NCI-H524 (cell line): Measurements from ENCODE around the gene TRPC4AP.

Experiments
- DNase-seq, 2 experiments: peaks; one replicate each; lab custom pipeline; 2025; lab: John Stamatoyannopoulos, UW

TRPC4AP gene

DNA sequence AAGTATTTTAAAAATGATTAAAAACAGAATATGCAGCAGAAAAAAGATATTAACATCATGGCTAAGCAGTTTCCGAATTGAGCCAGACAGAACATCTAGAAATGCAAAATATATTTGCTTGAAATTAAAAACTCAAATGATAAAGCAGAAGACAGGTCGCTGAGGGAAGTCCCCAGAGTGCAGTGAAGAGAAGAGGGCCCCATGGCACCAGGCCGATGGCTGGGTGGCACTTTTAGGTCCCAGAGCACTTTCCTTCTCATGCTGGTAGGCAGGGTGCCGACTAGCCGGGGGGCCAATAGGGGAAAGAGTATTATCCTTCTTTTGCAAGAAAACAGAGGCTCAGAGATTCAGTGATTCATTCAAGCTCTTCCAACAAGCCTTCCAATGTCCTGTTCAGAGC lies 78.1 kb downstream of the TRPC4AP start:
- no peak for DNase-seq

DNA sequence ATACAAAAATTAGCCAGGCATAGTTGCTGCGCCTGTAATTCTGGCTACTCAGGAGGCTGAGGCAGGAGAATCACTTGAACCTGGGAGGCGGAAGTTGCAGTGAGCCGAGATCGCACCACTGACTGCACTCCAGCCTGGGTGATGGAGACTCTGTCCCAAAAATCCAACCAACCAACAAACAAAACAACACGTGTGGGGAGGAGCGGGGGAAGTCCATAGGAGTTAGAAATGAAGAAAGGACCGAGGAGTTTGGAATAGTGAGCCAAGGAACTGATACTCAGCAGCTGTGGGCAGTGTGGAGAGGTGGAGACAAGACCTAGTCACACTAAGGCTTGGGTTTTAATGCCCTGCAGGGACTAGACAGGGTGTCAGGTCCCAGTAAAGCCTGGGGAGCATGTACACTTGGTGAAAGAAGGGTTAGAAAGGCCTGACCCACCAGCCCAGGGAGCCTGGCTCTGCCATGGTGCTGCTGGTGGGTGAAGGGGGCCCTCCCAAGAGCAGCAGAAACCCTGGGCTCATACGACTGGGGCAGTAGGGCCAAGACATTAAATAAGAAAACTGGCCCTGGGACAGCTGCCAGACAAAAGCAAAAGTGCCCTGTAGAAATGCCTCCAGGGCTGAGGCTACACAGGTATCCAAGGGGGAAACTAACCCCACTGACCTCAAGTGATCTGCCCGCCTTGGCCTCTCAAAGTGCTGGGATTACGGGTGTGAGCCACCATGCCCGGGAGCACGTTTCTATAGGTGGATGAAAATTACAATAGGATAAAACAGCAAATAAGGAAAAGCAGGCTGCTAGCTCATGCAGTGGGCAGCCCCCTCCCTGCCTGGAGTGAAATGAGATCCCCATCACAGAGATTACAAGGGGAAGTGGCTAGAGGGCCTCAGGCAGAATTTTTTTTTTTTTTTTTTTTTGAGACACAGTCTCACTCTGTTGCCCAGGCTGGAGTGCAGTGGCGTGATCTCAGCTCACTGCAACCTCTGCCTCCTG lies 78.9 kb downstream of the TRPC4AP start:
- no peak for DNase-seq

DNA sequence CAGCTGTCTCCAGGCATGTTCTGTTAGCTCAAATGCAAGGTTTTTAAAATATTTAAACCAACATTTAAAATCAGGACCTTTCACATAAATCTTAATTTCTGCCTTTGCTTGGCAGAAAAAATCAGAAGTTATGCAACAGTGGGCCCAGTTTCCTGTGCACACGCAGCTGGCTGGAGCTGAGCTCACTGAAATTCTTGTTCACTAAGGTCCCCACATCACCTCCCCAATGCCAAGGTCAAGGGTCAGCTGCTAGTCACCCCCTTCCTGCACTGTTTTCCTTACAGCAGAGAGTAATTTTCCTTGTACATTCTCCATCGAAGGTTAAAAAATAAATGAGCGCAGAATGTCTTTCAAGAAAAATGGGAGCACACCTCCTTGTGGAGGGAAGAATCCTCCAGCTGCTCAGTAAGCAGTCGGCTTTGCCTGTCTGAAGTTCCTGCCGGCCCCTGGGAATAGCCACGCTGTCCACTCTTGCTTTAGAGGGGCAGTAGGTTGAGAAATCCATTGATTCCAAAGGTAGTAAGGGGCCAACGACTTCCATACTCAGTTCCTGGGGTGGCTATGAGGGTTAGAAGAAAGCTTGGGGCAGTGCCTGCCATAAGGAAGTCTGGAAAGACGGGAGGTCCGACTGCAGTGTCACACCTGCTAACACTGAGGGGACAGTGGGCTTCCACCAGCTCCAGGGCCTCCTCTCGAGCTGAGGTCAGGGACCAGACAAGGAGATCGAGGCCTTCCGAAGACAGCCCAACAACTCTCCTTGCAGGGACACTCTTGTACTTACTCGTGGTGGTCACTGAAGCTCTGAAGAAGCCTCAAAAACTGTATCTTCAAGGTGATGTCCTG lies 80.2 kb downstream of the TRPC4AP start:
- DNase-seq = no peak

DNA sequence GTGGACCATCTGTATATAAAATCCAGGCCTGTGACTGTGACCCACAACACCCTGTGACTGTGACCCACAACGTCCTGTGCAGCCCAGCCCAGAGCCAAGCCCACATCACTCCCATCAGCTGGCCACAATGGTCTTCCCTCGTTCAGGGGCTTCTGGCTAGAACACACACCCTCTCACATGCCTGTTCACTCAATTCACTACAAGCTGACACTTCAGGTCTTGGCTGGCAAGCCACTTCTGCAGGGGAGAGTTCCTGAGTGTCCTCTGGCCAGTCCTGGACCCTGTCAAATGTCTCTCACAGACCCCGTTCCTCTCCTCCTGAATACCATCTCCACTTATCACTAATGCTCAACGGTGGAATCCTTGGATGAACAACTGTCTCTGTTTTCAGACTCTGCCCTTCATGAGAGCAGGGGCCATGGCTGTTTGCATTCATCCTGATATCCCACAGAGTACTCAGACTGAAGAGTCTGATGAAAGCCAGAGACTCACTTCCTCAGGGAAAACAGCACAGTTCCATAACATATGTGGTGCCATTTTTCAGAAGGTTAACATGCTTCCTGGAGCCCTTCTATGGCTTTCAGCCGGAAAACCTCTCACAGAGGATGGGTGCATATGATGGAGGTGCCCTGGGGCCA lies 80.9 kb downstream of the TRPC4AP start:
- no peak for DNase-seq

DNA sequence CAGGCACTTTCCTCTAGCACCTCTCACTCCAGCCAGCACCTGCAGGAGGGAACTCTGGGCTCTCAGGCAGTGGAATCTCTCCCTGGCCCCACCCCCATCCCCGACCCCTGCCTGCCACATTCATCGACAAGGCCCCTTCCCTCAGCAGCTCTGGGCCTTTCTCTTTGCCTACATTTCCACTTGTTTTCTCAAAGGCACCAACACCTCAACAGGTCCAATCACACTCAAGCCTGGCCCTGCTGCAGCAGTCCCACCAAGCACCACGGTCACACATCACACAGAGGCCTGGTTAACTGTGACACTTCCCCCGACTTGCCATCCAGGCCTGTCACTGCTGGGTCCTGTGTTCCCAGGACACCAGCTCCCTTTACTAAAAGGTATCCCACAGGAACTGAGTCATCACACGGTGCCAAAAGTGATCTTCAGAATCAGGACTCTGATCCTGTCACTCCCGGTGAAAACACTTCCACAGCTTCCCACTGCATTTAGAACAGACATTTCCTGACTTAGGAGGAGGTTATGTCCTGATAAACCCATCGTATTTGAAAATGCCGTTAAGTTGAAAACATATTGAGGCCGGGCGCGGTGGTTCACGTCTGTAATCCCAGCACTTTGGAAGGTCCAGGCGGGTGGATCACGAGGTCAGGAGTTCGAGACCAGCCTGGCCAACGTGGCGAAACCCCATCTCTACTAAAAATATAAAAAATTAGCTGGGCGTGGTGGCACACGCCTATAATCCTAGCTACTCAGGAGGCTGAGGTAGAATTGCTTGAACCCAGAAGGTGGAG lies 82.0 kb downstream of the TRPC4AP start:
- DNase-seq = no peak

DNA sequence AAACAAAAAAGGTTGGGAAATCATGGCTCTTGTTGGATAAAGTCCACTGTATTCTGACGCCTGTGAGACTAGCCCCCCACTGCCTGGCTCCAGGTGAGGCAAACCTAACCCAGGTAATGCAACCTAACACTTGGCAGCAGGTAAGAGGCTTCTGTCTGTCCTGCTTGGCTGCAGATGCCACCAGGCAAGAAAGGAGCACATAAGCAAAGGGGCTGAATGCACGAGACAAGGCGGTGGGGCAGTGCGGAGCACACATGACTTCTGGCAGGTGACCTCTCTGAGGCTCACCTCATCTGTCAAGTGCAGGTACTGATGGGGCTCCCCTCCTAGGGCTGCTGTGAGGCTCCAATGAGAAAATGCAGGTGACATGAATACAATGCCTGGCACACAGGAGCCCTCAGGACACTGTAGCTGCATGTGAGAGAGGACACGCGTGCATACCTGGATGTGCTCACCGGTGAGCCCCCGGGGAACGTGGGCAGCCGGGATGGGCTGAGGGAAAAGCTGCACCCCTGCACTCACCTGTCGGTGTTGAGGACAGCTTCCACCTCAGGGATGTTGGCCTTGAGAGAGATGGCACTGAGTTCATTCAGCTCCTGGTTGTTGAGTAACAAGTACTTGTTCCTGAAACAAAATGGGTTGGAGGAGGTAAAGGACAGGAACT lies 82.8 kb downstream of the TRPC4AP start:
- DNase-seq = no peak

DNA sequence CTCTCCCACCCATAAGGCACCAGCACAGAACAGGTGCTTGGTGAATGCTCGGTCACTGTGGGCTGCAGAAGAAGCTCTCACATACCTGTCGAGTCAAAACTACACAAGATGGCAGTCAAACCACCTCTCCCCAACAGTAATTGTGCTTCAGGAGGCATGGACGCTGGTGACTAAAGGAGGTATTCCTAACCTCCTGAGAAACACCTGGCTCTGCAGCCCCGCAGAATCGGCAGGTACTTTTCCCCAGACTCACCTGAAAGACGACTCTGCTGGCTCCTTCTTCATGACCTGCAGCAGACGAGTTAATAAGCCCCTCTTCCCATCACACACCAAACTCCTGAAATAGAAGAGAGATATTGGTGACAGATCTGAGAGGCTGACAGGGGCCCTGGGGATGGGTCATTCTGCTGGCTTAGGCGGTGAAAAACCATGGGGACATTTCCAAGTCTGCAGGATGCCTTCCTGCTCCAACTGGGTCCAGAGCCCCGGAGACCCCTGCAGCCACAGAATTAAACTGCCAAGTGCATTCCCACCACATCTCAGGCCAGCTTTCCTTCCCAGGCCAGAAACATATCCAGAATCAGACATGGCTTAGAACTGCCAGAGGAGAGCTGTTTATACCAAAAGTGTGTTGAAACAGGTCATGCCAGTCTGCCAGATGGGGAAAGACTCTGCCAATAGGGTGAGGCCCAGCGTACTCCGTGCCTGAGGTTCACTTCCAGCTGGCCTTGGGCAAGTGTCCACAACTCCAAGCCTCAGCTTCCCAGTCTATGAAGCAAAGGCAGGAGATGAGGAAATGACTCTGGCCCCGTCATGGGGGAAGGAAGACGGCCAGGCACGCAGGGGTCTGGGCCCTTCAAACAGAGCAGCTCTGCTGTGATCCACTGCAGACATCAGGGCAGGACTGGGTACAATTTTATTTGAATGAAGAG lies 83.9 kb downstream of the TRPC4AP start:
- no peak for DNase-seq

DNA sequence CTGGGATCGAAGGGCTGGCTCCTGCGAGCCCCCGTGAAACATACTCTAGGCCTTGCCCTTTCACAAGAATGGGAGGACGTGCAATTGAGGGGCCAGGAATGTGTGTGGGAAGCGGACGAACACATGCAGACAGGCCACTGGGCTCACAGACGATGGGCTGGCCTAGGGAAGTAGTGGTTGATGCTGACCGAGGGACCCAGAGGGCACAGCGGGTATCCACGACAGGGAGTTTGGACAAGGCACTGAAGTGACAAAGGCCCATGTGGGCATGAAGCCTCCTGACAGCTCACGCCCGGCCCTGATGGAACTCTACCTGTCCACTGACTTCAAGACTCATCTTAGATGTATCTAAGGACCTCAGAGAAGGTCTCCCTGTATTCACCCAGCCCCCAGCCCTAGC lies 84.7 kb downstream of the TRPC4AP start:
- no peak for DNase-seq

DNA sequence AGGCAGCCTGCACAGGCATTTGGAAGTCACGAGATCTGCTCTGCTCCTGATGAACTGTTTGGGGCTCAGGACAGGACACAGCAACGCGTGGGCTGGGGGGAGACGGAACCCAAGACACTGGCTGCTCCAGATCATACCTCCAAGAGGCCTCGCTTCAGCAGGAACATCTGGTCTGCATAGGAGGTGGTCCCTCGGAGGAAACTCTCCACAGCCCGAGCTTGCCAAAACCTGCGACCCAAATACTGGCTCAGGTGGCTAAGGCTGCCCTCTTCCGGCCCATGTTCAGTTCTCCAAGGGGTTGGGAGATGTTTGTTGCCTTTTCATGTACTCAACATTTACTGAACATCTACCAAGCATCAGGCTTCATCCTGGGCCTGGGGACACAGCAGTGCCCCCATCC lies 85.2 kb downstream of the TRPC4AP start:
- no peak for DNase-seq

DNA sequence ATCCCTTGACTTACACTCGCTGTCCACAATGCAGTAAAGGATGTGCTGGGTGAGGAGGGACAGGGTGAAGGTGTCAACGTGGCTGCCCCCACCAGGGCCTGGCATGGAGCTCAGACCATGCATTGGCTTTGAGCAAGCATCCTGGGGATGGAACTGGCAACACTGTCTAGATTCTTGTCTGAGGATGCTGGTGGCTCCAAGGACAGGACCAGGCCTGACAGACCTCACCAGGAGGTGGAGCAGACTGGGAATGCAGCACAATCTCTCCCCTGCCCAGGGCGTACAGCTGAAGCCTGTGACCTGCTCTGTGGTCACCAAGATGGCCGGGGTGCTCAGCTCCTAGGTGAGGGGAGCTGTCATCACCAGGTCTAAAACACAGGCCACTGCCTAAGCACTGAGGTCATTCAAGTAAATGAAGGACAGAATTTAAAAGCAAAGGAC lies 86.1 kb downstream of the TRPC4AP start:
- no peak for DNase-seq

DNA sequence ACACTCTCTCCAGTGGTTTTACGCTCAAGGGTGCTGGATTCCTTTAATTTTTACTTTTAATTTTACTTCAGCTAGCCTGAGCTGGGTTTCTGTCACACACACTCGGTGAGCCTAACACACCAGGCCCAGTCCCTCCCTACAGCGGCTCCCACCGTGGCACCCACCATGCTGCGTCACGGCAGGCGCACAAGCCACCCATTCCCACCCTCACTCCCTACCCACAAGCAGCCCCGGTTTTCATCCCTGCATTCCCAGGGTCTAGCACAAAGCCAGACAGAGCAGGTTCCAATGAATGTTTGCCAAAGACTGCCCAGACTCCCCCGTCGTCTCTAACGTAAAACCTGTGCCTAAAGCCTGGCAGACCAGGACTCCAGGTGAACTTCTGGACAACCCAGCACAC lies 86.6 kb downstream of the TRPC4AP start:
- no peak for DNase-seq

DNA sequence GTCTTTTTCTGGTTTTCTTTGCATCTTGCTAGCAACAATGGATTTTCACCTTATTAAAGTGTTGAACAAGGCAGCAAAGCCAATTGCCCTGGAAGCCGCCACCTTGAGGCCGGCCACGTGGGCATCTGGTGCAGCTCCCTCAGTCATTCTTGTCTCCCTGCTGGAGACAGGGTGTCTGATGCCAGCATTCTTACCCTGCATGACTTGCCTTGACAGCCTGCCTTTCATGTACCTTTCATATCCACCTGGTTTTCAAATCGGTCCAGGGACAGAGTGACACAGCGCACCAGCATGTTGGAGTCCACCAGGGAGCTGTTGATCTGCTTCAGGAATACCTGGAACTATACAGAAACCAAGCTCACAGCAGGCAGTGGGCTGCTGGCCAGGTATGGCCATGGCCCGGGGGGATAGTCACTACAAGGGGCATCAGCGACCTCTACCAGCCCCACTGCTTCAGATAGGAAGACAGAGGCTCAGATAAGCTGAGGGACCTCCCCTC lies 87.1 kb downstream of the TRPC4AP start:
- no peak for DNase-seq

DNA sequence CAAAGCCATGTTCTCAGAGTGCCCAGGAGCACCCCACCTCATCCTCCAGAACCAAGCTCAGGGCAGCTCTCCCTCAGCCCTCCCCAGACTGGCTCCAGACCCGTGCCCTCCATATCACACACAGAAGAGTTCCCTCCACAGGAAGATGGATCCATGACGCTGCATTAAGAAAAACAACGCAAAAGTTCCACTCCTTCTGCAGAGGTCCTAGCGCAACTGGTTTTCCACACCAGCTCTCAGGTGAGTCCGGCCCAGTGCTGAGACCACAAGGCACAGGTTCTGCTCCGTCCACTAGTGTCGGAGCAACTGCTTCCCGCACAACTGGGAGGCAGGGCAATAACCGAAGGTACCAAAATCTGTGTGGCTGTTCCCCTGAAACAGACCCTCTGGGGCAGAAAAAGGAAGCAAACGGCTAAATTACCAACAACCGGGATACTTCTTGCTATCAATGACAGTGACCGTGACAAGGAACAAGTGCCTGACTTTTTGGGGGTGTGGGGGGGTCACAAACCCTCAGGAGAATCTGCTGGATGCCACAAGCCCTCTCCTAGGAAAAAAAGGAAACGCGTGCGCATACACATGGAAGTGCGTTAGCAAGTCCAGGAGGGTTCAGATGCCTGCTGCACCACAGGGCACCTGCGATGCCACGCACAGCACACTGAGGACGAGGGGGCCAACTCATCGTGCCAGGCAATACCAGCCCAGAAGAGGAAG lies 87.7 kb downstream of the TRPC4AP start:
- no peak for DNase-seq

DNA sequence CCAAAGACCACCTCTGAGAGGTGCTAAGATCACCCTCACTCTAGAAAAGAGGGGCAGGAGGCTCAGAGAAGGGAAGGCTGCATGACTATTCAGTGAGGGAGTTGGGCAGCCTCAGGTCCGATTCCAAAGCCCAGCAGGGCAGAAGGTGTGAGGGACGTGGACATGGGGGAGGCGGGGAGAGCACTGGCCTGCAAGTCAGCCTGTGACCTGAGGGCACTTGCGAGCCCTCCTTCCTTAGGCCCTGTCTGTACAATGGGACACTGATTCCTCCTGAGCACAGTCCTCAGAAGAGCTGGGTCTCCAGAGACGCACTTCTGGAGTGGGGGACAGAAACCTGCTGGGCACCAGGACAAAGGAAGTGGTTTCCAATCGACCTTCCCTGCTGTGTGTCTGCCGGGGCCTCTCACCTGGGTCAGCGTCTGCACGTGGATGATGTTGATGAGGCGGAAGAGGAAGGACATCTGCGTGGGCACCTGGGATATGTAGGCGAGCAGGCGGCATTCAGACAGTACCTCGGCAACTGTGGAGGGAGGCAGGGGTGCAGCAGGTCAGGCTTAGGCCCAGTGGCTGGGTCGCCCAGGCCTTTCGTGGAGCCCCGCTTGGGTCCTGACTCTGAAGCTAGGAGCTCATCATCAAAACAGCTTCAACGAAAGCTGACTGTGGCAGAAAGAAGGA lies 88.4 kb downstream of the TRPC4AP start:
- no peak for DNase-seq

DNA sequence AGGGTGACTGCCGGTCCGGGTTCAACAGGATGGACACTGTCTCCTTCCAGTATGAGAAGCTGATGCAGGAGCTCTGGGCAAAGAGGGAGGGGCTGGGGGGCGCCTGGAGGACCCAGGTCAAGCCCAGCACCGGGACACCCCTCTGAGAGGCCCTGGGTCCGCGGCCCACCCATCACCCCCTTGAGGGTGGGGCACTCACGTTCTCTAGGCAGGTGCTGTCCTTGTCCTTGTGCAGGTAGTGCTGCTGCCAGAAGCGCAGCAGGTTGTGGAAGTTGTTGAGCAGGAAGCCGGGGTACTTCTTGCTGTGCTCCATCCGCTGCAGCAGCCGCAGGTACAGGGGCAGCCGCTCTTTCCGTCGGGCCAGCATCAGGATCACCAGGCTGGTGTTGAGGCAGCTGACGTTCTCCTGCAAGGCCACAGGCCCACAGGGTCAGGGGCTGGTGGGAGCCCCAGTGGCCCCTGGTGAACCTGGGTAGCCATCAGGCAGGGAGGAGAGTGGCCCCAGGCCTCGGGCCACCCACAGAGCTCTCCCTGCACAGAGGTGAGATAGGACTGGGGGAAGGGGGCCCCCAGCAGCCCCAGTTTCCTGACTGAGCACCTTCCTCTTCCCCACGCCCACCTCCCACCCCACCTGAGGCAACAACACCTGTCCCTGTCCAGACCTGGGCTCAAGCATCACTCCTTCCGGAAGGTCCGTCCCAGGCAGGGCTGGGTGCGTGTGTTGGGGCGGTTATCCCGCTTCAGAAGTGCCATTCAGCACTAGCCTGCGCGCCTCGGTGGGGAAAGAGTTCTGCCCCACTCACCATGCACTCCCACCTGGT lies 89.2 kb downstream of the TRPC4AP start:
- DNase-seq = no peak

DNA sequence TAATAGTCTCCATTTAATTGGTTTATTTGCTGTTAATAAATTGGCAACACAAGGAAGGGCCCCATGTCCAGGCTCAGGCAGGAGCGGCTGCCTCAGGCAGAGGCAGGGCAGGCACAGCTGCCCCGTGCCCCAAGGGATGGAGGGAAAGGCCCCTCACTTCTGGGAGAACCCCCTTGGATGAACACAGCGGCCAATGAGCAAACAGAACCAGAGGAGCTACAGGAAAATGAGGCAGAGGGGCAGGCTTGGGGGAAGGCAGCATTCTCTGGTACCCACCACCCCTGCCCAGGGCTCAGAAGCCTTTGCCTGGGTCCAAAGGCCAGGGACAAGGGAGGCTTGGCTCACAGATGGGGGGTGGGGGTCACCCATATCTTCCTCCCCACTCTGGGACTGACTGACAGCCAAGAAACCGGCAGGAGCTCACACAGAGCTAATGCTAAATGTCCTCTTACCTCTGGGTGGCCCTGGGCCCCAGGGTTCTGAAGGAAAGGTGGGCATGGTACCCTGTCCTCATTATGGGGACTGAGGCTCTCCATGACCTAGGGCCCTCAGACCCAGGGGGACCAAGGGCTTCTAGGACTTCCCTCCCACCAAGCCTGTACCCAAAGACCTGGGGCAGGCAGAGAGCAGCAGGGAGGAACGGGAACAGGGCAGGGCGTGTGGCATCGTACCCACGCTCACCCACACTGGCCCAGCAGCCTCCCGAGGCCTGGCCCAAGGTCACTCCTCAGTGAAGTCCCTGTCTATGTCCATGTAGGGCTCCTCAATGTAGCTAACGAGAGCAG lies 90.0 kb downstream of the TRPC4AP start:
- DNase-seq = no peak
